ENCODE measurements around the gene NPY2R.

The NPY2R gene, protein sequence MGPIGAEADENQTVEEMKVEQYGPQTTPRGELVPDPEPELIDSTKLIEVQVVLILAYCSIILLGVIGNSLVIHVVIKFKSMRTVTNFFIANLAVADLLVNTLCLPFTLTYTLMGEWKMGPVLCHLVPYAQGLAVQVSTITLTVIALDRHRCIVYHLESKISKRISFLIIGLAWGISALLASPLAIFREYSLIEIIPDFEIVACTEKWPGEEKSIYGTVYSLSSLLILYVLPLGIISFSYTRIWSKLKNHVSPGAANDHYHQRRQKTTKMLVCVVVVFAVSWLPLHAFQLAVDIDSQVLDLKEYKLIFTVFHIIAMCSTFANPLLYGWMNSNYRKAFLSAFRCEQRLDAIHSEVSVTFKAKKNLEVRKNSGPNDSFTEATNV

GRCh38 chr4:155208258-155209054 lies at the start of gene NPY2R:
Gene NPY2R, plus strand, starts transcription at chr4:155208636. Its CDS starts 5,304 bp downstream, at chr4:155213940.
- no peak for DNase-seq

GRCh38 chr4:155161357-155161756 lies 47.1 kb upstream of the NPY2R start:
- DNase-seq, result no peak

DNA sequence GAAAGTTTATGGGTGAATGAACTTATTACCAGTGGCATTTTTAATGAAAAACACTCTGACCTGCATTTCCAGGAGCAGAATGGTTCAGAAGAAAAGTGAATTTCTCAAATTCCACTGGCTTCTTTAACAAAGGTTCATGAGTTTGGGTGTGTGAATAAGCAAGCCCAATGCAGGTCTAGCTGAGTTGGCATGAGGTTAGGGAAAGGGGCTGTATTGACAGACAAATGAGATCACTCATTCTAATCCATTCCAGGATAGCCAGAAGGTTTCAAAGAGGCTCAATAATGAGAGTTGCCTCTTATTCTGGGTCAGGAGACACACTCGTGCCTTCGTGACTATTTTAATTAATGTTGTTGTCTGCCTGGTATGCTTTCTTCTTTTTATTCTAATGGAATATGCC lies 43.7 kb upstream of the NPY2R start:
- DNase-seq, result no peak

DNA sequence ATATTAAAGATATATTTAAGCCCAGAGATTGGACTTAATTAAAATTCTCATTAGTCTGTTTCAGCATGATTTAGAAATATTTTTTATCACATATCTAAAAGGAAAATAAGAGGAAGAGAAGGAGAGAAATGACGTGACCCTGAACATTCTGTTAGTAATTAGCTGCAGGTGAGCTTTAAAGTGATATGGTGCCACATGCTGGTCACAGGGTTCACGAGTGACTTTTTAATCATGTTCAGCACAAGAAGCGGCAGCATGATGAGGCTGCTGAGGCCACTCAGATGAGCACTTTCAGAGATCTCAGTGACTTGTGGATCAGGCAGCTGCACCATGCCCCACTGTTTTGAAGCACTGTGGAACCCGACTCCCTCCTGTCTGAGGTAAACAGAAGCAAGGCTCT lies 37.9 kb upstream of the NPY2R start:
- no peak for DNase-seq

DNA sequence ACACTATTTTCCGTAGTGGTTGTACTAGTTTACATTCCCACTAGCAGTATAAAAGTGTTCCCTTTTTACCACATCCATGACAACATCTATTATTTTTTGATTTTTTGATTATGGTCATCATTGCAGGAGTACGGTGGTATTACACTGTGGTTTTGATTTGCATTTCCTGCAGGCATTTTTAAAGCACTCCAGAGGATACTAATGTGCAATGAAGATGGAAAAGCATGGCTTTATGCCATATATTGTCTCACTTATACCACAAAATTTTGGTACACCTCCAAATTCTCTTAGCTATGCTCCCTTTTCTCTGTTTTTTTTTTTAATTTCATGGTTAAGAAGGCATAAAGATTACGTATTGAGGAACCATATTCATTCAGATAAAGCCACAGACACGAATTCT lies 35.1 kb upstream of the NPY2R start:
- DNase-seq, result no peak

- no peak for DNase-seq
These were observed 33.8 kb upstream of the NPY2R start for GRCh38 chr4:155174668-155175067.

GRCh38 chr4:155179216-155179615 lies 29.2 kb upstream of the NPY2R start:
- DNase-seq, result no peak

DNA sequence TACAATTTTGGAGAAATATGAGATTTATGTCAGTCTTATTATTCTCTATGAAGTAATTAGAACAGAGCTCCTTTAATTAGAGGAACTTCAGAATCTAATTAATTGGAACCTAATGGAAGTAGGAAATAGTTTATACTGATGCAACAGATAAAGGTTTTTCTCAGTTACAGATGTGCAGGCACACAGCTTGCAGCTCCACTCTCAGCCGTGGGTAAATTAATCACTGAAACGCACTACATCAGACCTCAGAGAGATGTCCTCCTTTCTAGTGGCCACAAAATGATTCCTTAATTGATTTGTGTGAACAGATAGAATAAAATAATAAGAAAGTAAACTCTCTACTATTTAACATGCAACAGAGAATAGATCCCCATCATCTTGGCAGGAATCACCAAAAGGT lies 21.5 kb upstream of the NPY2R start:
- no peak for DNase-seq

GRCh38 chr4:155187989-155188388 lies 20.4 kb upstream of the NPY2R start:
- DNase-seq, result no peak

GRCh38 chr4:155190099-155190498 lies 18.3 kb upstream of the NPY2R start:
- DNase-seq, result no peak

DNA sequence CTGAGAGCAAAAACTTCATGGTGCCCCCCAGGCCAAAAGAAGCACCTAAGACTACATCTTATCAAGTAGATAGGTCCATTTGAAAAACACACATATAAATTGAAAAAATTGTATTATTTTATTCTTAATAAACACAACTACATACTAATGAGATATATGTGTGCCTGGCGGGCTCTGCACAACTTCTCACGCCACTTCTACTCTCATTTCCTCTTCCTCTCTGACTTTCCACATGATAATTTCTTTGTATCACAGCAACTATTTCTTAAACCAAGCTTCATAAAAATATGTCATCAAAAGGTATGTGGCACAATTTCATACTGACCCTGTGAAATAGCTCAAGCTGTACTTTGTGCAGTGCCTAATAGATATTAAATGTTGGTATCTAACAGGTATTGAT lies 10.7 kb upstream of the NPY2R start:
- no peak for DNase-seq

GRCh38 chr4:155207534-155208257 lies 740 bp upstream of the NPY2R start:
- no peak for DNase-seq

DNA sequence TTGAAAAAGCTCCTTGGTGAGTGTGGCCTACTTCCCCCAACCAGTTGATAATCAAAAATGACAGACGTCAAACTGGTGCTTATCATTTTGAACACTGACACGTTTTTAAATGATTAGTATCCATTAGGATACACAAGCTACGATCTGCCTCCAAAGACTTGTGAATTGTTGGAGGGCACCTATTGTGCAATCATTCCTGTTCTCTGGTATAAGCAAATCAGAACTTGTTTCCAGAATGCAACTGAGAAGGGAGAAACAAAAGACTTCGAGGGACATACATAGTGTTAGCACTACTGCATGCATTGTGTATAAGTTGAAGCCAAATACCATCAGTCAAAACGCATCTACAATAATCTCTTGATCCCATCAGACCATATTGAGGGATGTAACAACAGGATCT lies 11.6 kb downstream of the NPY2R start:
- DNase-seq, result no peak

- no peak for DNase-seq
These were observed 18.7 kb downstream of the NPY2R start for GRCh38 chr4:155227131-155227530.

DNA sequence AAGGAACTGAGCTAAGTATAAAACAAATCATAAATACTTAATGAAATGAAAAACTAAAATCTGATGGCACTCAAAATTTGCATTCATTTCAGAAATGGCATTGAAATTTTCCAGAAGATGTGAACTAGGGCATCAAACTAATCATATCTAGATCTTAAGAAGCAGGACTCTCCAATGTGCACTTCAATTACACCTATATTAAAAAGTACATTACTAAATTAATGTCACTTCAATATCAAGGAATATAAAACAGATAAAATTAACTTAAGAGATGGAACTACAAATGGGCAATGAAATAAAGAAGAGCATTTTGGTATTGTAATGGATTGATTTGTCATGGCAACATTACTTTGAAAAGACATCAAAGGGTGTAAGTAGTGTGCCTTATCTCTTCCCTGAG lies 20.3 kb downstream of the NPY2R start:
- DNase-seq, result no peak

DNA sequence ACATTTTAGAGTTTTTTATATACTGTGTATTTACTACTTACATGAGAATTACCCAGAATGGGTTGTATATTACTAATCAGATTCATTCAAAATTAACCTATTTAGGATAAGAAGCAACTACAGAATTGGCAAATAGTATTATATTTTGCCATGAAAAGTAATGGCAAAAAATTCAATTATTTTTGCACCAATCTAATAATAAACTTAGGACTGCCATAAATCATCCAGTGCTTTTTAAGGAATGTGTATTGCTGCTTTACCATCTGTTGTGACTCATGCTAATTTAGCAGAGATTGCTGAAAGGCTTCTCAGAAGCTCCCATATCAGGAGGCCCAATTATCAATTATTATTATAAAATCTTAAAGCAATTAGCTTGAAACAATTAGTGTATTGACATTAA lies 24.0 kb downstream of the NPY2R start:
- no peak for DNase-seq

GRCh38 chr4:155234206-155234605 lies 25.8 kb downstream of the NPY2R start:
- no peak for DNase-seq

DNA sequence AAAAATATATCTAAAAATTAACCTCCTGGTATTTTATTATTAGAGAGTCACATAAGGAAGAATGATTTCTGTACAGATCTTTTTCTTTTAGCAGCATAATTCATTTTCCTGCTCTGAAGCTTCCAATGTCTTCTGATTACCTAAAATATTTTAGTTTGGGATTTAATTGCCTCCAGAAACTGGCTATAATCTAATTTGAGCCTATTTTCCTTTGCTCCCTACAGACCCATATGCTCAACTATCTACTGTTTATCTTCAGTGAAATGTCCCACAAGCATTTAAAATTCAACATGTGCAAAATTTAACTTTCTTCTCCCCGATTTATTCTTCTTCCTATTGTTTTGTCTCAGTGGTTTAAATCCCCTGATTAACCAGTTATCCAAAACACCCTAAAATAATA lies 29.1 kb downstream of the NPY2R start:
- no peak for DNase-seq

GRCh38 chr4:155241225-155241624 lies 32.8 kb downstream of the NPY2R start:
- no peak for DNase-seq

DNA sequence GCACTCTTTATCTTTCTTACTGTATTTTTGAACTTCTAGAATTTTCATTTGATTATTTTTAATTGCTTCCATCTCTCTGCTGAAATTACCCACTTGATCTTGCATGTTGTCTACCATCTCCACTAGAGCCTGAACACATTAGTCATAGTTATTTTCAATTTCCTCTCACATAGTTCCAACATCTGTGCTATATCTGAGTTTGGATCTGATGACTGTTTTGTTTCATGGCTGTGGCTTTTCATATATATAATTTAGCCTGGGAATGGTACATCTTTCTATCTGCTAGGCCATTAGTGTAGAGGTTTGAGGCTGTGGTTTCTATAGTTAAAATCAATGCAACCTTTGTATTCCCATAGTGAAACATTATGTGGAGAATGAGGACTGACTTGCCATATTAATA lies 33.2 kb downstream of the NPY2R start:
- no peak for DNase-seq

- DNase-seq, result no peak
These were observed 36.7 kb downstream of the NPY2R start for GRCh38 chr4:155245105-155245504.

DNA sequence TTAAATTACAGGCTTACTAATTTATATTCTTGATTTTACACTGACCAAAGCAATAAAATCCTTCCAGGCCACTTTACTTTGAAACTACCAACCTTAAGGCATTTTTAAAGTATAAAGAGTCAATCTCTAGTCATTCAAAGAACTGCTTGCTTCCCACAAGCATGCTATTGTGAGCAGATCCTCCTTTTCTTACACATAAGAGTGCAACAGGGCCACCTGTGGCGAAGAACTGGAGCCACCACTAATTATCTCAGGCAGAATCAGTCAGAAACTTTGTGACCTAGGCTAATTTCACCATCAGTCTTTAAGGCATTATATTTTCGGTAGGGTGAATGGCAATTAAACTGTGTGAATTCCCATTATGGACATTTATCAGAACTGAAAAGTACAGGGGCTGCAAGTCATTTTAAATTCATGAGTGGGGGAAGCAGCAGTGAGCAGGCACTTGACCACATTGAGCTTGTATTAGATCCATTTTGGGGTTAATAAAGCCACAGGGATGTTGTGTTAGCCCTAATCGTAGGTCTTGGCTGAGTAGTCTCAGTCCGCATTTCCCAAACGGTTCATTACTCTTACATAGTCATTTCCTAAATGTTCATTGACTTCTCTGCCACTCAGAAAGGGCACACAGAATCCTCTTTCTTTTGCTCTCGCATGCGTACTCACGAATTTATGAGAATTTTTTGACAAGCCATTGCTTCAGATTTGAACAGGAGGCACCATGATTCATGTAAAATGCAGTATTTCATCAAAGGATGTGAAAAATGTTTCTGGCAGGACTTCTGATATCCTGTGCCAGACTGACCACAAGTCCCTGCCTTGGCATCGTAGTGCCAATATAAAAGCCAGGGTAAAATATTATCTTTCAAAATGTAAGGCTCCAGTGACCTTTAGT lies 39.8 kb downstream of the NPY2R start:
- DNase-seq, result no peak

Measured in hematopoietic multipotent progenitor cell treated with erythropoietin and hydrocortisone succinate and interleukin-3 and kit ligand, for 8 days (in vitro differentiated cells).